Measurements from ENCODE around the gene PPP1R13B. TPM values are rescaled to one million over a fixed set of nuclear protein-coding genes. Genes with fewer than 3 reads are reported as not detected.
A peak's percentile ranks its signal among the peaks of the same experiment; 100 is the strongest.

PPP1R13B gene
- total and polyA plus RNA-seq, 4 donors: 2.3 to 44.0 (median 15.8) TPM

- DNase-seq (peak in 1 of 2 donors; percentile 35), ATAC-seq (ENCODE audit: low FRiP score) (no peak)
- Histone ChIP-seq H3K4me1 (ENCODE audit: control insufficient read depth in 1 of 2, insufficient read depth in 2 of 2, low read length in 2 of 2) (no peaks in the 10 kb centered on the region), H3K27ac (ENCODE audit: low read depth in 1 of 2, low read length in 2 of 2) (no peak overlapping the region), H3K4me3 (ENCODE audit: low read length in 2 of 2) (no peak overlapping the region), H3K27me3 (ENCODE audit: control insufficient read depth in 1 of 2, insufficient read depth in 2 of 2, low read length in 1 of 2) (no peaks in the 10 kb centered on the region), H3K9me3 (ENCODE audit: control insufficient read depth, low read length) (no peaks in the 10 kb centered on the region), H3K36me3 (ENCODE audit: control insufficient read depth in 1 of 2, insufficient read depth in 2 of 2, low read length in 1 of 2) (no peaks in the 10 kb centered on the region)
- intact Hi-C loops (cut with DNase I): no loop called here
- 94 to 97% methylated on average over 8 of the region's 8 CpGs for WGBS, 2 donors
These were observed 8.7 kb upstream of the PPP1R13B start for GRCh38 chr14:103856105-103856504.

- WGBS, 2 donors: 76 to 80% methylated on average over 6 of the region's 6 CpGs
- intact Hi-C loops (cut with DNase I): no loop called here
- H3K36me3 ChIP-seq (ENCODE audit: control insufficient read depth in 1 of 2, insufficient read depth in 2 of 2, low read length in 1 of 2): no peaks in the 10 kb centered on the region
- DNase-seq (peak in 1 of 2 donors; percentile 39), ATAC-seq (ENCODE audit: low FRiP score) (no peak)
- no peaks in the 10 kb centered on the region for H3K4me1 ChIP-seq (ENCODE audit: control insufficient read depth in 1 of 2, insufficient read depth in 2 of 2, low read length in 2 of 2)
- H3K27ac ChIP-seq (ENCODE audit: low read depth in 1 of 2, low read length in 2 of 2): no peak overlapping the region
- no peaks in the 10 kb centered on the region for H3K27me3 ChIP-seq (ENCODE audit: control insufficient read depth in 1 of 2, insufficient read depth in 2 of 2, low read length in 1 of 2)
- no peak overlapping the region for H3K4me3 ChIP-seq (ENCODE audit: low read length in 2 of 2)
- H3K9me3 ChIP-seq (ENCODE audit: control insufficient read depth, low read length): no peaks in the 10 kb centered on the region
These were observed 8.3 kb upstream of the PPP1R13B start for GRCh38 chr14:103855734-103856095.

GRCh38 chr14:103854822-103855733, 7.7 kb upstream of the PPP1R13B start:
- Histone ChIP-seq H3K4me1 (ENCODE audit: control insufficient read depth in 1 of 2, insufficient read depth in 2 of 2, low read length in 2 of 2) (no peaks in the 10 kb centered on the region), H3K4me3 (ENCODE audit: low read length in 2 of 2) (no peak overlapping the region), H3K9me3 (ENCODE audit: control insufficient read depth, low read length) (no peaks in the 10 kb centered on the region), H3K27ac (ENCODE audit: low read depth in 1 of 2, low read length in 2 of 2) (no peak overlapping the region), H3K36me3 (ENCODE audit: control insufficient read depth in 1 of 2, insufficient read depth in 2 of 2, low read length in 1 of 2) (no peaks in the 10 kb centered on the region), H3K27me3 (ENCODE audit: control insufficient read depth in 1 of 2, insufficient read depth in 2 of 2, low read length in 1 of 2) (no peaks in the 10 kb centered on the region)
- intact Hi-C loops (cut with DNase I): no loop called here
- ATAC-seq (ENCODE audit: low FRiP score) (no peak), DNase-seq (no peak)
- WGBS, 2 donors: 66 to 67% methylated on average over 18 of the region's 18 CpGs

- DNase-seq (no peak), ATAC-seq (ENCODE audit: low FRiP score) (no peak)
- no peak overlapping the region for H3K4me3 ChIP-seq (ENCODE audit: low read length in 2 of 2)
- H3K27ac ChIP-seq (ENCODE audit: low read depth in 1 of 2, low read length in 2 of 2): no peak overlapping the region
- H3K4me1 ChIP-seq (ENCODE audit: control insufficient read depth in 1 of 2, insufficient read depth in 2 of 2, low read length in 2 of 2): no peaks in the 10 kb centered on the region
- H3K36me3 ChIP-seq (ENCODE audit: control insufficient read depth in 1 of 2, insufficient read depth in 2 of 2, low read length in 1 of 2): no peaks in the 10 kb centered on the region
- intact Hi-C loops (cut with DNase I): no loop called here
- 95 to 96% methylated on average over 13 of the region's 13 CpGs for WGBS, 2 donors
- no peaks in the 10 kb centered on the region for H3K27me3 ChIP-seq (ENCODE audit: control insufficient read depth in 1 of 2, insufficient read depth in 2 of 2, low read length in 1 of 2)
- no peaks in the 10 kb centered on the region for H3K9me3 ChIP-seq (ENCODE audit: control insufficient read depth, low read length)
These were observed 6.8 kb upstream of the PPP1R13B start for GRCh38 chr14:103854017-103854808.

GRCh38 chr14:103849151-103849886, 1.9 kb upstream of the PPP1R13B start:
- Histone ChIP-seq H3K4me1 (ENCODE audit: control insufficient read depth in 1 of 2, insufficient read depth in 2 of 2, low read length in 2 of 2) (peaks cover 2 to 3% of the 10 kb centered on the region in 2 donors), H3K27me3 (ENCODE audit: control insufficient read depth in 1 of 2, insufficient read depth in 2 of 2, low read length in 1 of 2) (no peaks in the 10 kb centered on the region), H3K27ac (ENCODE audit: low read depth in 1 of 2, low read length in 2 of 2) (no peak overlapping the region), H3K4me3 (ENCODE audit: low read length in 2 of 2) (no peak overlapping the region), H3K36me3 (ENCODE audit: control insufficient read depth in 1 of 2, insufficient read depth in 2 of 2, low read length in 1 of 2) (no peaks in the 10 kb centered on the region), H3K9me3 (ENCODE audit: control insufficient read depth, low read length) (no peaks in the 10 kb centered on the region)
- ATAC-seq (ENCODE audit: low FRiP score) (no peak), DNase-seq (no peak)
- WGBS, 2 donors: 89 to 90% methylated on average over 13 of the region's 13 CpGs
- intact Hi-C loops (cut with DNase I): no loop called here

GRCh38 chr14:103848175-103849077, 1.1 kb upstream of the PPP1R13B start:
- Histone ChIP-seq H3K36me3 (ENCODE audit: control insufficient read depth in 1 of 2, insufficient read depth in 2 of 2, low read length in 1 of 2) (no peaks in the 10 kb centered on the region), H3K4me3 (ENCODE audit: low read length in 2 of 2) (peak overlapping the region; percentile 74 to 96), H3K9me3 (ENCODE audit: control insufficient read depth, low read length) (no peaks in the 10 kb centered on the region), H3K27me3 (ENCODE audit: control insufficient read depth in 1 of 2, insufficient read depth in 2 of 2, low read length in 1 of 2) (no peaks in the 10 kb centered on the region), H3K27ac (ENCODE audit: low read depth in 1 of 2, low read length in 2 of 2) (peak overlapping the region in 1 of 2 donors; percentile 39), H3K4me1 (ENCODE audit: control insufficient read depth in 1 of 2, insufficient read depth in 2 of 2, low read length in 2 of 2) (peaks cover 2 to 3% of the 10 kb centered on the region in 2 donors)
- intact Hi-C loops (cut with DNase I): no loop called here
- DNase-seq: peak in 1 of 2 donors; percentile 83
- 14 to 16% methylated on average over 56 to 57 of the region's 57 CpGs for WGBS, 2 donors
- ATAC-seq (ENCODE audit: low FRiP score): peak; percentile 31

GRCh38 chr14:103846543-103847450, 578 bp downstream of the PPP1R13B start:
- H3K4me3 ChIP-seq (ENCODE audit: low read length in 2 of 2): peak overlapping the region; percentile 74 to 99
- intact Hi-C loops (cut with DNase I): no loop called here
- H3K27ac ChIP-seq (ENCODE audit: low read depth in 1 of 2, low read length in 2 of 2): peak overlapping the region in 1 of 2 donors; percentile 41
- DNase-seq (peak in 1 of 2 donors; percentile 84), ATAC-seq (ENCODE audit: low FRiP score) (peak; percentile 10)
- H3K27me3 ChIP-seq (ENCODE audit: control insufficient read depth in 1 of 2, insufficient read depth in 2 of 2, low read length in 1 of 2): no peaks in the 10 kb centered on the region
- H3K4me1 ChIP-seq (ENCODE audit: control insufficient read depth in 1 of 2, insufficient read depth in 2 of 2, low read length in 2 of 2): peaks cover 2 to 3% of the 10 kb centered on the region in 2 donors
- H3K9me3 ChIP-seq (ENCODE audit: control insufficient read depth, low read length): no peaks in the 10 kb centered on the region
- WGBS, 2 donors: 2 to 3% methylated on average over 60 to 95 of the region's 95 CpGs
- no peaks in the 10 kb centered on the region for H3K36me3 ChIP-seq (ENCODE audit: control insufficient read depth in 1 of 2, insufficient read depth in 2 of 2, low read length in 1 of 2)
